GM12878 (cell line): ENCODE results near the gene FBXO21.

Source experiments
- BCL11A ChIP-seq: IDR thresholded peaks from 2 replicates; pipeline ENCODE4 v1.6.1; 2011; ENCODE audit warnings: low read depth, low read length
- CTCF ChIP-seq, 3 experiments: IDR thresholded peaks in 2 of 3; conservative IDR thresholded peaks in 1 of 3; 2 replicates each; pipeline ENCODE4 v1.5.1; 2011; ENCODE audit warnings: low read depth in 3 of 3, low read length in 3 of 3, mild to moderate bottlenecking in 3 of 3, control low read depth in 2 of 3, moderate library complexity in 2 of 3, inconsistent platforms in 1 of 3, mixed read lengths in 1 of 3; ENCODE audit not compliant: control insufficient read depth in 2 of 3, insufficient read depth in 1 of 3; ENCODE audit errors: extremely low read depth in 1 of 3
- EZH2 ChIP-seq: IDR thresholded peaks from 2 replicates; pipeline ENCODE4 v1.6.1; 2012; ENCODE audit warnings: low read depth, mild to moderate bottlenecking, control low read depth, inconsistent platforms, low read length, borderline replicate concordance; ENCODE audit not compliant: control insufficient read depth
- KDM1A ChIP-seq: fragments of 200-600 bp; sonication (generic); IDR thresholded peaks from 2 replicates; pipeline ENCODE4 v1.6.1; 2016; ENCODE audit warnings: borderline replicate concordance
- KLF5 ChIP-seq: fragments of 450-650 bp; IDR thresholded peaks from 2 replicates; pipeline ENCODE4 v1.6.1; 2014; ENCODE audit warnings: mild to moderate bottlenecking; ENCODE audit not compliant: partially characterized antibody
- MAX ChIP-seq: IDR thresholded peaks from 2 replicates; pipeline ENCODE4 v1.6.1; 2012; ENCODE audit warnings: low read depth, low read length, improper control_type of control experiment
- NFYB ChIP-seq: IDR thresholded peaks from 2 replicates; pipeline ENCODE4 v1.6.1; 2011; ENCODE audit warnings: low read depth, mild to moderate bottlenecking, low read length, improper control_type of control experiment, moderate library complexity; ENCODE audit not compliant: insufficient read depth
- NRF1 ChIP-seq: conservative IDR thresholded peaks from 2 replicates; pipeline ENCODE4 v1.6.1; 2011; ENCODE audit warnings: mild to moderate bottlenecking, low read depth, low read length, improper control_type of control experiment
- SP1 ChIP-seq: IDR thresholded peaks from one replicate; pipeline ENCODE4 v1.6.1; 2011; ENCODE audit warnings: low read depth, low read length
- SPI1 ChIP-seq: IDR thresholded peaks from 2 replicates; pipeline ENCODE4 v1.6.1; 2011; ENCODE audit warnings: low read depth, mild to moderate bottlenecking, low read length, moderate library complexity, borderline replicate concordance; ENCODE audit not compliant: insufficient read depth
- TBL1XR1 ChIP-seq: IDR thresholded peaks from 2 replicates; pipeline ENCODE4 v1.6.1; 2012; ENCODE audit warnings: low read depth, low read length, improper control_type of control experiment
- YY1 ChIP-seq: IDR thresholded peaks from 2 replicates; pipeline ENCODE4 v1.6.1; 2011; ENCODE audit warnings: low read depth, mild to moderate bottlenecking, low read length
- ZNF592 ChIP-seq: fragments of 450-650 bp; IDR thresholded peaks from 2 replicates; pipeline ENCODE4 v1.6.1; 2017; ENCODE audit warnings: mild to moderate bottlenecking, moderate library complexity

GRCh38 chr12:117093918-117094630, 96.2 kb downstream of the FBXO21 start:
- TF ChIP-seq CTCF (IDR thresholded peaks at IDR 0.05 in 2 of 3, conservative IDR thresholded peaks at IDR 0.05 in 1 of 3; ENCODE audit: control insufficient read depth in 2 of 3, extremely low read depth in 1 of 3, insufficient read depth in 1 of 3, low read depth in 3 of 3, low read length in 3 of 3): no peak
- no peak for TF ChIP-seq NFYB
- TF ChIP-seq EZH2: no peak
- TF ChIP-seq KDM1A: no peak
- TF ChIP-seq SPI1: no peak
- no peak for TF ChIP-seq ZNF592
- no peak for TF ChIP-seq SP1
- TF ChIP-seq BCL11A: no peak
- TF ChIP-seq NRF1: no peak
- TF ChIP-seq YY1: no peak
- TF ChIP-seq TBL1XR1: no peak
- no peak for TF ChIP-seq KLF5
- TF ChIP-seq MAX: no peak
